HG03103 (cell line): ENCODE measurements around the gene MYH13.

Experiments
- ATAC-seq: cut with Tn5 transposase; IDR thresholded peaks from one replicate; pipeline ENCODE4 v1.9.1; 2021; ENCODE audit warnings: low read depth; ENCODE audit not compliant: unreplicated experiment

The MYH13 gene

GRCh38 chr17:10349403-10349802, 23.4 kb downstream of the MYH13 start:
- no peak for ATAC-seq

GRCh38 chr17:10344816-10345215, 28.0 kb downstream of the MYH13 start:
- ATAC-seq: no peak

GRCh38 chr17:10339051-10339450, 33.8 kb downstream of the MYH13 start:
- no peak for ATAC-seq

- no peak for ATAC-seq
These were observed 34.8 kb downstream of the MYH13 start for GRCh38 chr17:10337976-10338375.

GRCh38 chr17:10337136-10337535, 35.7 kb downstream of the MYH13 start:
- ATAC-seq: no peak

GRCh38 chr17:10336393-10336792, 36.4 kb downstream of the MYH13 start:
- ATAC-seq: no peak

GRCh38 chr17:10332515-10332914, 40.3 kb downstream of the MYH13 start:
- no peak for ATAC-seq

GRCh38 chr17:10328971-10329923, 43.6 kb downstream of the MYH13 start:
- no peak for ATAC-seq

- ATAC-seq: no peak
These were observed 44.6 kb downstream of the MYH13 start for GRCh38 chr17:10328206-10328605.

GRCh38 chr17:10327640-10328039, 45.2 kb downstream of the MYH13 start:
- ATAC-seq: no peak

GRCh38 chr17:10325031-10325695, 47.6 kb downstream of the MYH13 start:
- no peak for ATAC-seq

GRCh38 chr17:10323812-10324610, 48.8 kb downstream of the MYH13 start:
- ATAC-seq: no peak

- no peak for ATAC-seq
These were observed 54.3 kb downstream of the MYH13 start for GRCh38 chr17:10318535-10318934.

GRCh38 chr17:10317543-10317834, 55.3 kb downstream of the MYH13 start:
- no peak for ATAC-seq

- peak; percentile 70 for ATAC-seq
These were observed 55.8 kb downstream of the MYH13 start for GRCh38 chr17:10316801-10317542.

GRCh38 chr17:10314329-10314728, 58.5 kb downstream of the MYH13 start:
- no peak for ATAC-seq

GRCh38 chr17:10313037-10313672, 59.7 kb downstream of the MYH13 start:
- ATAC-seq: no peak

GRCh38 chr17:10311131-10311530, 61.7 kb downstream of the MYH13 start:
- no peak for ATAC-seq

GRCh38 chr17:10309003-10309974, 63.5 kb downstream of the MYH13 start:
- ATAC-seq: no peak
